Caco-2 (cell line): ENCODE measurements around the gene KRTAP2-4. TPM values are rescaled to one million over a fixed set of nuclear protein-coding genes. Genes with fewer than 3 reads are reported as not detected.

Experiments
- BruUV-seq: library from RNA; stranded (reverse); fragments of 400-500 nt; replicated peaks from 2 replicates; lab custom pipeline; 2021; lab: Mats Ljungman, UMichigan
- CTCF ChIA-PET: fragments of 300-600 bp; sonication (Branson Sonifier 250); formaldehyde crosslinking; loops from one replicate; lab custom pipeline; 2022; ENCODE audit warnings: antibody characterized with exemption; lab: Charles Lee
- POLR2A ChIA-PET: fragments of 300-600 bp; sonication (Branson Sonifier 250); formaldehyde crosslinking; loops from one replicate; lab custom pipeline; 2022; ENCODE audit warnings: antibody characterized with exemption; lab: Charles Lee
- DNase-seq, 2 experiments: peaks; one replicate each; pipeline versions ENCODE4 v3.0.0 to v3.0.0-alpha.2; 2020 to 2022
- H3K27me3 ChIP-seq: replicated peaks from 2 replicates; pipeline ENCODE4 v1.6.0; 2011; ENCODE audit warnings: low read length; ENCODE audit not compliant: control insufficient read depth, insufficient read depth
- H3K36me3 ChIP-seq: 2 replicates; pipeline ENCODE4 v1.5.1; 2011; ENCODE audit warnings: low read length; ENCODE audit not compliant: control insufficient read depth, insufficient read depth
- H3K4me1 ChIP-seq: fragments of 250-450 bp; sonication (Bioruptor Pico); 2 replicates; pipeline ENCODE4 v1.5.1; 2020; ENCODE audit warnings: mild to moderate bottlenecking
- H3K4me3 ChIP-seq: 2 replicates; pipeline ENCODE4 v1.5.1; 2011; ENCODE audit warnings: low read depth, mild to moderate bottlenecking, control low read depth, low read length
- H3K9me3 ChIP-seq: fragments of 250-450 bp; sonication (Bioruptor Pico); 2 replicates; pipeline ENCODE4 v1.5.1; 2020; ENCODE audit warnings: mild to moderate bottlenecking, moderate library complexity
- H3K27ac Mint-ChIP-seq: one replicate; pipeline ENCODE4 v1.8.0; 2022; ENCODE audit warnings: mixed read lengths; ENCODE audit not compliant: unreplicated experiment
- H3K27me3 Mint-ChIP-seq: one replicate; pipeline ENCODE4 v1.8.0; 2022; ENCODE audit warnings: mixed read lengths; ENCODE audit not compliant: insufficient read depth, unreplicated experiment
- H3K36me3 Mint-ChIP-seq: one replicate; pipeline ENCODE4 v1.8.0; 2022; ENCODE audit warnings: mild to moderate bottlenecking, mixed read lengths; ENCODE audit not compliant: insufficient read depth, unreplicated experiment
- H3K4me1 Mint-ChIP-seq: one replicate; pipeline ENCODE4 v1.8.0; 2022; ENCODE audit warnings: low read depth, mixed read lengths; ENCODE audit not compliant: unreplicated experiment
- H3K4me3 Mint-ChIP-seq: one replicate; pipeline ENCODE4 v1.8.0; 2022; ENCODE audit warnings: mild to moderate bottlenecking, moderate library complexity, mixed read lengths; ENCODE audit not compliant: unreplicated experiment
- H3K9me3 Mint-ChIP-seq: one replicate; pipeline ENCODE4 v1.8.0; 2022; ENCODE audit warnings: mixed read lengths; ENCODE audit not compliant: unreplicated experiment
- intact Hi-C: fragments of 100-400 bp; cut with micrococcal nuclease; formaldehyde crosslinking; loops from one replicate; pipeline ENCODE4 v1.10.0; 2022; ENCODE audit not compliant: unreplicated experiment
- total RNA-seq: library from RNA; stranded (reverse); gene quantifications from 2 replicates; pipeline ENCODE4 v1.2.3, GENCODE V29; 2022
- TF ChIP-seq, protein P1 (sequence below), 2 experiments: fragments of 200-600 bp in 1 of 2; IDR thresholded peaks; 1 replicate in 1 of 2; 2 replicates in 1 of 2; pipeline versions ENCODE4 v1.5.1 to v1.8.0; 2011 to 2022; ENCODE audit warnings: antibody characterized with exemption in 1 of 2, control low read depth in 1 of 2, inconsistent platforms in 1 of 2, low read depth in 1 of 2, low read length in 1 of 2, mild to moderate bottlenecking in 1 of 2, moderate library complexity in 1 of 2; ENCODE audit not compliant: insufficient read depth in 1 of 2, severe bottlenecking in 1 of 2, unreplicated experiment in 1 of 2

KRTAP2-4 gene
- total RNA-seq, 1 experiment from 2014 or later = not detected

DNA sequence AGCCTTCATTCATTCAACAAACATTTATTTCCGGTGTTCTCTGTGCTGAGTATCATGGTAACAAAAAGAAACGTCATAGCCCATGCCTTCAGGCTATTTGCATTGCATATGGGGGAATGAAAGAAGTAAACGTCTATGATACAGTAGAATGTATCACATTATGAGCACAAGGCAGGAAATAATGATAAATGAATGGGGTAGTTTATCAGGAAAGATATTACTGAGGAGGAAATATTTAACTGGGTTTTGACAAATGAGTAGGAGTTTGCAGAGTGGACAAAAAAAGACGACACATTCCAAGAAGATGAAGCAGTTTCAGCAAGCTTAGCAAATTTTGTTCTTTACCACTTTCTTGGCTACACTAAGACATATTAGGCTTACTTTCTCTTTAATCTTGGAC is 16.9 kb upstream of the KRTAP2-4 start:
- intact Hi-C loops = no loop called here
- H3K9me3 ChIP-seq = peaks cover 5% of the 10 kb centered on the region
- no peaks in the 10 kb centered on the region for H3K27me3 ChIP-seq
- no peak overlapping the region for H3K4me3 ChIP-seq
- H3K36me3 ChIP-seq = no peaks in the 10 kb centered on the region
- POLR2A ChIA-PET = no interaction called here
- TF ChIP-seq, protein P1, sequence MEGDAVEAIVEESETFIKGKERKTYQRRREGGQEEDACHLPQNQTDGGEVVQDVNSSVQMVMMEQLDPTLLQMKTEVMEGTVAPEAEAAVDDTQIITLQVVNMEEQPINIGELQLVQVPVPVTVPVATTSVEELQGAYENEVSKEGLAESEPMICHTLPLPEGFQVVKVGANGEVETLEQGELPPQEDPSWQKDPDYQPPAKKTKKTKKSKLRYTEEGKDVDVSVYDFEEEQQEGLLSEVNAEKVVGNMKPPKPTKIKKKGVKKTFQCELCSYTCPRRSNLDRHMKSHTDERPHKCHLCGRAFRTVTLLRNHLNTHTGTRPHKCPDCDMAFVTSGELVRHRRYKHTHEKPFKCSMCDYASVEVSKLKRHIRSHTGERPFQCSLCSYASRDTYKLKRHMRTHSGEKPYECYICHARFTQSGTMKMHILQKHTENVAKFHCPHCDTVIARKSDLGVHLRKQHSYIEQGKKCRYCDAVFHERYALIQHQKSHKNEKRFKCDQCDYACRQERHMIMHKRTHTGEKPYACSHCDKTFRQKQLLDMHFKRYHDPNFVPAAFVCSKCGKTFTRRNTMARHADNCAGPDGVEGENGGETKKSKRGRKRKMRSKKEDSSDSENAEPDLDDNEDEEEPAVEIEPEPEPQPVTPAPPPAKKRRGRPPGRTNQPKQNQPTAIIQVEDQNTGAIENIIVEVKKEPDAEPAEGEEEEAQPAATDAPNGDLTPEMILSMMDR (IDR thresholded peaks at IDR 0.05; ENCODE audit: insufficient read depth in 1 of 2, low read depth in 1 of 2, low read length in 1 of 2, severe bottlenecking in 1 of 2, unreplicated experiment in 1 of 2) = no peak
- no peak for DNase-seq
- H3K4me1 Mint-ChIP-seq = peaks cover 11% of the 10 kb centered on the region
- no peak overlapping the region for H3K27ac Mint-ChIP-seq
- no TSS peak for BruUV-seq
- no peaks in the 10 kb centered on the region for H3K9me3 Mint-ChIP-seq
- H3K36me3 Mint-ChIP-seq = no peaks in the 10 kb centered on the region
- no peaks in the 10 kb centered on the region for H3K4me1 ChIP-seq
- no peaks in the 10 kb centered on the region for H3K27me3 Mint-ChIP-seq
- H3K4me3 Mint-ChIP-seq = no peak overlapping the region
- CTCF ChIA-PET = no interaction called here

DNA sequence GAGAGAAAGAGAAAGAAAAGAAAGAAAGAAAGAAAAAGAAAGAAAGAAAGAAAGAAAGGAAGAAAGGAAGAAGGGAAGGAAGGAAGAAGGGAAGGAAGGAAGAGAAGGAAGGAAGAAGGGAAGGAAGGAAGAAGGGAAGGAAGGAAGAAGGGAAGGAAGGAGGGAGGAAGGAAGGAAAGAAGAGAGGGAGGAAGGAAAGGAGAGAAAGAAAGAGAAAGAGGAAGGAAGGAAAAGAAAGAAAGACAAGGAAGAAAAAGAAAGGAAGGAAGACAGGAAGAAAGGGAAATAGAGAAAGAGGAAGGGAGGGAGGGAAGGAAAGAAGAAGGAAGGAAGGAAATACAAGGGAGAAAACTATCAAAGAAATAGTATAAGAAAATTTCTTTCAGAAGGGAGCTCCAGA is 11.1 kb upstream of the KRTAP2-4 start:
- ChIA-PET POLR2A (no interaction called here), CTCF (no interaction called here)
- Mint-ChIP-seq H3K36me3 (peaks cover 4% of the 10 kb centered on the region), H3K27ac (no peak overlapping the region), H3K27me3 (no peaks in the 10 kb centered on the region), H3K4me1 (no peaks in the 10 kb centered on the region), H3K4me3 (no peak overlapping the region), H3K9me3 (peaks cover 17% of the 10 kb centered on the region)
- no peaks in the 10 kb centered on the region for H3K27me3 ChIP-seq
- intact Hi-C loops = no loop called here
- DNase-seq = no peak
- TF ChIP-seq, protein P1 (IDR thresholded peaks at IDR 0.05; ENCODE audit: insufficient read depth in 1 of 2, low read depth in 1 of 2, low read length in 1 of 2, severe bottlenecking in 1 of 2, unreplicated experiment in 1 of 2) = no peak
- no peaks in the 10 kb centered on the region for H3K36me3 ChIP-seq
- no peaks in the 10 kb centered on the region; the same call in 1 of the 2 replicates for H3K9me3 ChIP-seq
- H3K4me1 ChIP-seq = no peaks in the 10 kb centered on the region
- no TSS peak for BruUV-seq
- no peak overlapping the region for H3K4me3 ChIP-seq

DNA sequence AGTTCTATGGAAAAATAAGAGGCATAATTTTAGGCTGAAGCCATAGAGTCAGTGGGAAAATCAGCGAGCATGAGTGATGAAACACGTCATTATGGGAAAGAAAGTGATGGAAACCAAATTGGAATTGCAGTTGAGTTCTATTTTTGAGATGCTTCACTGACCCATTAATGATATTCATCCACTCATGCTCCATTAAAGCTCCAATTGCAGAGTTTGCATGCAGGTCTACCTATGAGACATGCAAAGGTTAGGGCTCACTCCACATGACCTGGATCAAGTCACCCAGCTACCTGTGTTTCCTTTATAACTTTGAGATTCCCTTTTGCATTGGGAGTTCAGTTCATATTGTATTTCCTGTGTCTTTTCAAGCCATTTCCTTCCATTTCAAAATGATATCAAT is 8.0 kb upstream of the KRTAP2-4 start:
- H3K36me3 Mint-ChIP-seq = peaks cover 4% of the 10 kb centered on the region
- Histone ChIP-seq H3K36me3 (no peaks in the 10 kb centered on the region), H3K27me3 (no peaks in the 10 kb centered on the region), H3K4me3 (no peak overlapping the region), H3K9me3 (no peaks in the 10 kb centered on the region; the same call in 1 of the 2 replicates), H3K4me1 (no peaks in the 10 kb centered on the region)
- DNase-seq = no peak
- BruUV-seq = no TSS peak
- H3K27me3 Mint-ChIP-seq = no peaks in the 10 kb centered on the region
- TF ChIP-seq, protein P1 (IDR thresholded peaks at IDR 0.05; ENCODE audit: insufficient read depth in 1 of 2, low read depth in 1 of 2, low read length in 1 of 2, severe bottlenecking in 1 of 2, unreplicated experiment in 1 of 2) = no peak
- ChIA-PET CTCF (no interaction called here), POLR2A (no interaction called here)
- no peak overlapping the region for H3K4me3 Mint-ChIP-seq
- H3K4me1 Mint-ChIP-seq = no peaks in the 10 kb centered on the region
- H3K27ac Mint-ChIP-seq = no peak overlapping the region
- intact Hi-C loops = no loop called here
- H3K9me3 Mint-ChIP-seq = peaks cover 17% of the 10 kb centered on the region
